Neural cell (in vitro differentiated cells): ENCODE data around the gene TK1. TPM values are rescaled to one million over a fixed set of nuclear protein-coding genes. Genes with fewer than 3 reads are reported as not detected.

Source experiments
- H2AFZ ChIP-seq: fragments of 200-600, 300-800 bp; sonication (generic), shearing (Covaris generic); 2 replicates; pipeline ENCODE4 v1.6.0; 2014; ENCODE audit warnings: low read depth, mild to moderate bottlenecking, antibody characterized with exemption, low read length, moderate library complexity
- H3F3A ChIP-seq: fragments of 200-600 bp; shearing (Covaris generic); 2 replicates; pipeline ENCODE4 v1.6.1; 2016; ENCODE audit warnings: mild to moderate bottlenecking, moderate library complexity, mixed read lengths, antibody characterized with exemption, low read length; ENCODE audit not compliant: insufficient read depth, poor library complexity, severe bottlenecking
- H3K27ac ChIP-seq: fragments of 200-600, 300-800 bp; sonication (generic), shearing (Covaris generic); 2 replicates; pipeline ENCODE4 v1.5.1; 2014; ENCODE audit warnings: mild to moderate bottlenecking, low read length, moderate library complexity
- H3K27me3 ChIP-seq: fragments of 300-800, 200-600 bp; sonication (generic), shearing (Covaris generic); 2 replicates; pipeline ENCODE4 v1.6.0; 2014; ENCODE audit warnings: mild to moderate bottlenecking, low read depth, low read length, moderate library complexity; ENCODE audit not compliant: insufficient read depth
- H3K36me3 ChIP-seq: fragments of 300-800, 200-600 bp; sonication (generic), shearing (Covaris generic); 2 replicates; pipeline ENCODE4 v1.5.1; 2014; ENCODE audit warnings: mild to moderate bottlenecking, antibody characterized with exemption, low read length, moderate library complexity; ENCODE audit not compliant: insufficient read depth
- H3K4me2 ChIP-seq: fragments of 300-800, 200-600 bp; sonication (generic), shearing (Covaris generic); 2 replicates; pipeline ENCODE4 v1.6.0; 2014; ENCODE audit warnings: mild to moderate bottlenecking, low read length
- H3K4me3 ChIP-seq: fragments of 300-800, 200-600 bp; sonication (generic), shearing (Covaris generic); 2 replicates; pipeline ENCODE4 v1.5.1; 2014; ENCODE audit warnings: mild to moderate bottlenecking, low read length, moderate library complexity
- H3K79me2 ChIP-seq: fragments of 200-600 bp; shearing (Covaris generic); replicated peaks from 2 replicates; pipeline ENCODE4 v1.6.0; 2014; ENCODE audit warnings: mild to moderate bottlenecking, low read length, moderate library complexity; ENCODE audit not compliant: insufficient read depth
- H3K9ac ChIP-seq: fragments of 300-800, 200-600 bp; sonication (generic), shearing (Covaris generic); 2 replicates; pipeline ENCODE4 v1.6.1; 2016; ENCODE audit warnings: mild to moderate bottlenecking, low read length, mixed read lengths
- H3K9me2 ChIP-seq: fragments of 200-600 bp; shearing (Covaris generic); 2 replicates; pipeline ENCODE4 v1.6.1; 2016; ENCODE audit warnings: mild to moderate bottlenecking, low read length, mixed read lengths; ENCODE audit not compliant: insufficient read depth
- H3K9me3 ChIP-seq: fragments of 200-600, 300-800 bp; sonication (generic), shearing (Covaris generic); 2 replicates; pipeline ENCODE4 v1.6.1; 2016; ENCODE audit warnings: mild to moderate bottlenecking, mixed run types, low read length, moderate library complexity, mixed read lengths
- H4K20me1 ChIP-seq: fragments of 200-600 bp; shearing (Covaris generic); 2 replicates; pipeline ENCODE4 v1.6.1; 2016; ENCODE audit warnings: mild to moderate bottlenecking, mixed run types; ENCODE audit not compliant: insufficient read depth
- CTCF ChIP-seq: fragments of 450-650 bp; IDR thresholded peaks from 2 replicates; pipeline ENCODE4 v1.5.1; 2014; ENCODE audit warnings: antibody characterized with exemption, mild to moderate bottlenecking, moderate library complexity; ENCODE audit not compliant: poor library complexity, severe bottlenecking
- EP300 ChIP-seq: fragments of 450-650 bp; conservative IDR thresholded peaks from 2 replicates; pipeline ENCODE4 v1.6.1; 2014; ENCODE audit warnings: antibody characterized with exemption, mild to moderate bottlenecking, moderate library complexity; ENCODE audit not compliant: poor library complexity, severe bottlenecking
- EZH2 ChIP-seq: fragments of 200-600, 300-800 bp; shearing (Covaris generic), sonication (generic); IDR thresholded peaks from 2 replicates; pipeline ENCODE4 v1.6.1; 2014; ENCODE audit warnings: antibody characterized with exemption, low read length, borderline replicate concordance, mild to moderate bottlenecking; ENCODE audit not compliant: insufficient read depth, poor library complexity, severe bottlenecking
- MXI1 ChIP-seq: fragments of 450-650 bp; conservative IDR thresholded peaks from 2 replicates; pipeline ENCODE4 v1.6.1; 2014; ENCODE audit warnings: antibody characterized with exemption, mild to moderate bottlenecking; ENCODE audit not compliant: poor library complexity, severe bottlenecking
- POLR2AphosphoS5 ChIP-seq: IDR thresholded peaks from 2 replicates; pipeline ENCODE4 v1.6.1; 2012
- RAD21 ChIP-seq: fragments of 450-650 bp; conservative IDR thresholded peaks from 2 replicates; pipeline ENCODE4 v1.6.1; 2014; ENCODE audit warnings: antibody characterized with exemption, mild to moderate bottlenecking, moderate library complexity
- REST ChIP-seq: IDR thresholded peaks from 2 replicates; pipeline ENCODE4 v1.6.1; 2012; ENCODE audit warnings: borderline replicate concordance
- SMC3 ChIP-seq: fragments of 450-650 bp; conservative IDR thresholded peaks from 2 replicates; pipeline ENCODE4 v1.6.1; 2014; ENCODE audit warnings: antibody characterized with exemption, mild to moderate bottlenecking, moderate library complexity; ENCODE audit not compliant: poor library complexity
- TAF1 ChIP-seq: IDR thresholded peaks from 2 replicates; pipeline ENCODE4 v1.6.1; 2012; ENCODE audit warnings: low read depth
- polyA plus RNA-seq: library from polyadenylated mRNA; depleted of rRNA; stranded (reverse); fragments of >200 nt; gene quantifications from 2 replicates; pipeline ENCODE4 v1.2.3, GENCODE V29; 2014

Gene TK1
- polyA plus RNA-seq, 1 donor from 2014 or later, result 1.1 TPM

- Histone ChIP-seq H3K27ac (no peak overlapping the region), H4K20me1 (no peaks in the 10 kb centered on the region), H3K27me3 (peaks cover 54% of the 10 kb centered on the region), H3K36me3 (no peaks in the 10 kb centered on the region), H3K9me3 (no peaks in the 10 kb centered on the region), H3K9me2 (no peaks in the 10 kb centered on the region), H3K79me2 (no peaks in the 10 kb centered on the region), H3K9ac (no peak overlapping the region), H3K4me3 (no peak overlapping the region), H2AFZ (no peak overlapping the region), H3K4me2 (no peak overlapping the region), H3F3A (no peaks in the 10 kb centered on the region)
- no peak for TF ChIP-seq REST
- TF ChIP-seq SMC3, result no peak
- no peak for TF ChIP-seq EZH2
- TF ChIP-seq TAF1, result no peak
- TF ChIP-seq EP300, result no peak
- TF ChIP-seq CTCF, result no peak
- TF ChIP-seq POLR2AphosphoS5, result no peak
- no peak for TF ChIP-seq MXI1
- no peak for TF ChIP-seq RAD21
Measured at GRCh38 chr17:78131172-78132083, 55.4 kb downstream of the TK1 start.

GRCh38 chr17:78130437-78131101 is 56.3 kb downstream of the TK1 start, which contains the start of gene TMC8:
TMC8 (plus strand) TSS chr17:78130771; CDS start chr17:78131589, 818 bp downstream.
- H4K20me1 ChIP-seq, result no peaks in the 10 kb centered on the region
- no peak within 1 kb of the TSS for H3K4me3 ChIP-seq
- H3K9me3 ChIP-seq, result no peaks in the 10 kb centered on the region
- no peak within 1 kb of the TSS for H3K27ac ChIP-seq
- no peaks in the 10 kb centered on the region for H3F3A ChIP-seq
- H3K79me2 ChIP-seq, result no peaks in the 10 kb centered on the region
- no peaks in the 10 kb centered on the region for H3K9me2 ChIP-seq
- H2AFZ ChIP-seq, result no peak within 1 kb of the TSS
- no peak within 1 kb of the TSS for H3K4me2 ChIP-seq
- peaks cover 54% of the 10 kb centered on the region for H3K27me3 ChIP-seq
- H3K9ac ChIP-seq, result no peak within 1 kb of the TSS
- TF ChIP-seq REST (no peak), EP300 (no peak), EZH2 (no peak)
- no peaks in the 10 kb centered on the region for H3K36me3 ChIP-seq
